GM08714 (cell line): ENCODE results near the gene NFKBIA.

Experiments used
- H3K4me3 ChIP-seq: fragments of 200-500 bp; sonication (Bioruptor generic); 2 replicates; pipeline ENCODE4 v1.5.1; 2014; ENCODE audit warnings: mild to moderate bottlenecking, low read length, inconsistent platforms
- ZNF274 ChIP-seq: IDR thresholded peaks from 2 replicates; pipeline ENCODE4 v1.6.1; 2012; ENCODE audit warnings: mild to moderate bottlenecking, low read depth, low read length

The NFKBIA gene

DNA sequence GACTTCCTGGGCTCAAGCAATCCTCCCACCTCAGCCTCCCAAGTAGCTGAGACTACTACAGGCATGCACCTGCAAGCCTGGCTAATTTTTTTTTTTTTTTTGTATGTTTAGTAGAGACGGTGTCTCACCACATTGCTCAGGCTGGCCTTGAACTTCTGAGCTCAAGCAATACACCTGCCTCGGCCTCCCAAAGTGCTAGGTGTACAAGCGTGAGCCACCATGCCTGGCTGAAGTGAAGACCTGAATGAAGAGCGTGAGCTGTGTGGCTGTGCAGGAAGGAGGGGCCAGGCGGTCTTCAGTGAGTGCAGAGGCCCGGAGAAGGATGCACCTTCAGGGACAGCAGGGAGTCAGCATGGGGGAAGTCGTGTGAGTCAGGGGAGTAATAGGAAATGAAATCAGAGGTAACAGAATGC is 14.9 kb upstream of the NFKBIA start:
- TF ChIP-seq ZNF274, result no peak
- no peak overlapping the region for H3K4me3 ChIP-seq

DNA sequence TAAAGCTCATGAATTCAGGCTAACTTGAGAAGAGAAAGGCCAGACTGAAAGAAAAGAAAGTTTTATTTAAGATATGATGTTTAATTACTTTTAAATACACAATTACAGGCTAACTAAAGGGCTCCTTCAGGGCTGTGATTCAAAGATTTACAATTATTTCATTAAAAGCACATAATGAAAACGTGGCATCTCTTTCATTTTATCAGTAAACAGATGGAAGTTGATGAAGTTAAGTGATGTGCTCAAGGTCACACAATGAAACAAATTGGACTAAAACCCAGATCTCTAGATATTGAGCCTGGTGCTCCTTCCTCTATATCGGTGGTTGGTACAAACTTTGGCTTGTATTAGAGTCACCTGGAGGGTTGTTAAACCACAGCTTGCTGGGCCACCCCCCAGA is 13.5 kb upstream of the NFKBIA start:
- no peak for TF ChIP-seq ZNF274
- H3K4me3 ChIP-seq, result no peak overlapping the region

DNA sequence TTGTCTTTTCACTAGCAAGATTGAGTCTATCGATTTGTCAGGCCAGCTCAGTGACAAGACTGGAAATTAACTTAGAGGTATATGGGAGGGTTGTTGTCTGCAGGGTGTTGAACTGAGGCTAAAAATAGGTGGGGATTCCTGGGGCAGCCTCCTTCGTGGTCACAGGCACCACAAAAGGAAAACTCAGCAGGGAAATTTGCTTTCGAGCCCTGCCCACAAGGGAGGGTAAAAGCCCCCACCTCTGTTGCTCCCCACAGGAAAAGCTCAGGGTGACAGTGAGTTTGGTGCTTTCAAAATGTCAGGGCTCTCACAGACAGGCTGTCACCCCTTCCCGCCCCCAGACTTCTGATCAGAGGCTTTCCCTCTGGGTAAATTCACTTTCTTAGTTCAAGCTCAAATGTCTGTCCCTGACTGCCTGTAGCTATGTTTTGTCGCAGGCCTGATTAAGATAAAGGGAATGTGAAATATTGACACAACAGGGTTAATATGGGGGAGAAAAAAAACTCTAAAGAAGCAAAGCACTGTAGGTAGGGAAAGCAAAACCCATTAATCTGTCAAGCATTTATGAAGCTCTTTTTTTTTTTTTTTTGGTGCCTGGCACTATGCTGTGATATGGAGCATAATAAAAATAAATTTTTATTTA is 11.7 kb upstream of the NFKBIA start:
- no peak overlapping the region for H3K4me3 ChIP-seq
- no peak for TF ChIP-seq ZNF274

DNA sequence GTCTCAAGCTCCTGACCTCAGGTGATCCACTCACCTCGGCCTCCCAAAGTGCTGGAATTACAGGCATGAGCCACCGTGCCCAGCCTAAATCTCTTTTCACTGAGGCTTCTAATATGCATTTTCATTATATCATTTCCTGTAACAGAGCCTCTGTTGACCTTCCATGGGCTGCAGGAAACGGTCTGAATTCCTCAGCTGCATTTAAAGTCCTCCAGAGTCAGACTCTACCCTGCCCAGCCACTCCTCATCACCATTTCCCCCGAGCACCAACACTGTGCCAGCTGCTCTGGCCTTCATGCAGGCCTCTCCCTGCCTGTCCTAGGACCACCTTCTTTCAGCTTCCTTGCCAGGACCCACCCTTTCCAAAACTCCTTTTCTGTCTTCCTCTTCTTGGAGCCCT is 9.8 kb upstream of the NFKBIA start:
- H3K4me3 ChIP-seq, result no peak overlapping the region
- no peak for TF ChIP-seq ZNF274

DNA sequence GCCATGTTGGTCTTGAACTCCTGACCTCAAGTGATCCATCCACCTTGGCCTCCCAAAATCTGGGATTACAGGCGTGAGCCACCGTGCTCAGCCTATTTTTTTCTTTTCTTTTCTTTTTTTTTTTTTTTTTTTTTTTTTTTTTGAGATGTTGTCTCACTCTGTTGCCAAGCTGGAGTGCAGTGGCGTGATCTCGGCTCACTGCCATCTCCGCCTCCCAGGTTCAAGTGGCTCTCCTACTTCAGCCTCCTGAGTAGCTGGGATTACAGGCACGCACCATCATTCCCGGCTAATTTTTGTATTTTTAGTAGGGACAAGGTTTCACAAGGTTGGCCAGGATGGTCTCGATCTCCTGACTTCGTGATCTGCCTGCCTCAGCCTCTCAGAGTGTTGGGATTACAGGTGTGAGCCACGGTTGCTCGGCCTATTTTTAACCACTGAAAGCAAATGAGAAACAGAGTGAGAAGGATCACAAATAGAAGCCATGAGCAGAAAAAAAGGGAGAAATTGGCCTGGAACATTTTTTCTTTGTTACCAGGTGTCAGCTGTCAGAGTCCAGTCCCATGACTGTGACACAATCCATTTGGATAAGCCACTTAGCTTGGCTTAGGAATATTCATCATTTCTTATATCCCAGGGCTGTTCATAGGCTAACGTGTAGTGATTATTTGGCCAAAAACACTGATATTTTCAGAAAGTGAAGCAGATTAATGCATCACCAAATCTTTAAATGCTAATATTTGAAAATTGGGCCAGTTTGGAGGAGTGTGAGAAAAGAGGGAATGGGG is 7.9 kb upstream of the NFKBIA start:
- no peak overlapping the region for H3K4me3 ChIP-seq
- no peak for TF ChIP-seq ZNF274

DNA sequence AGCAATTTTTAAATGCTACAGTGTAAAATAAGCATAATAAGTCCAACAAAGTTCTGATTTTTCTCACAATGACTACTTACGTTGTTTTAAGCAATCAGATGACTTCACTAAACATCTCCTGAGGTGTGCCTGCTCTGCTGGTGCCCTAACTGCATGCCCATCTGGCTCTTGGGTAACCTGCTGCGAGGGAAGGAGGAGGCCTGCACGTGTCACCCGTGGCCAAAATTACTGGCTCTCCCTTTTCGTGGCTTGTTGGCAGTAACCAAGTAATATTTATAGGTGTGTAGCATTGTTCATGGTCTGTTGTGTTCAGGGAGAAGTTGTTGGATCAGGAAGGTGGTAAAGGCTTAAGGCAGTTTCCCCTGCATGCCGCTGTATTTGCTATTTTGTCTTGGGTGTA is 6.3 kb upstream of the NFKBIA start:
- H3K4me3 ChIP-seq, result no peak overlapping the region
- TF ChIP-seq ZNF274, result no peak

DNA sequence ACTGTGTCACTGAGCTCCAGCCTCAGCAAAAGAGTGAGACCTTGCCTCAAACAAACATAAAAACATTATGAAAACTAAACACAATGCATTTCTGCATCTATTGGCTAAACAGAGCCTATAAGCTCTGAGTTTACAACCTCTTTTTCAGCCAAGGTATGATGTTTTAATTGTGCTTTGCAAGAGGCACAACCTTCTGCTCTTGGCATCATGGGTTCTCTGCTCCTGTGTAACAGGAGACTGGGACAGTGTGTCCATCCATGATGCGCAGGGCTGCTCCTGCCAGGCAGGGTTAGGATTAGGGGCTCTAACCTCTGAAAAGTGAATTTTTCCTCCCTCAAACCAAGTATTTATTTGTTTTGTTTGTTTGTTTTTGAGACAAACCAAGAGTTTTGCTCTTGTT is 5.0 kb upstream of the NFKBIA start:
- TF ChIP-seq ZNF274, result no peak
- H3K4me3 ChIP-seq, result no peak overlapping the region

DNA sequence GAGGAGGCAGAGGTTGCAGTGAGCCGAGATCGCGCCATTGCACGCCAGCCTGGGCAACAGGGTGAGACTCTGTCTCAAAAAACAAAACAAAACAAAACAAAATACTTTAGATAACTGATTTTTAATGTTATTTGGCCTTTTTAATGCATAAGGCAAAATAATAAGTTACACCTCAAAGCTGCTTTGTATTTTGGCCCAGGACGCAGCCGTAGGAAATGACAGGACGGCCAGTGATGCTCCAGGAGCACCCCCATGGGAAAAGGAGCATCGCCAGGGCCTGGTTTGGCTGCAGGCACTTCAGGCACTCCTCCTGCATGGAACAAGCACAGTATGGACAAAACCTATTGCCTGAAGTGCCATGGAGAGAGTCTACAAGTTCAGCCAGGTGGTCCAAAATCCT is 3.5 kb upstream of the NFKBIA start:
- H3K4me3 ChIP-seq, result no peak overlapping the region
- TF ChIP-seq ZNF274, result no peak

DNA sequence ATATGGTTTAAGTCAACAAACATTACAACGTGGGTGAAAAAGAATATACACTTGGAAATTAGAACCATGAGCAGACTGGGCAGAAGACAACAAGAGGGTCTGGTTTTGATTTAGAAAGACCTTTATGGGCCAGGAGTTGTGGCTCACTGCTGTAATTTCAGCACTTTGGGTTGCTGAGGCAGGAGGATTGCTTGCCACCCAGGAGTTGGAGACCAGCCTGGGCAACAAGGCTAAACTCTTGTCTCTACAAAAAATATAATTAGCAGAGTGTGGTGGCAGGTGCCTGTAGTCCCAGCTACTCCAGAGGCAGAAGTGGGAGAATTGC is 2.7 kb upstream of the NFKBIA start:
- H3K4me3 ChIP-seq, result no peak overlapping the region
- no peak for TF ChIP-seq ZNF274

DNA sequence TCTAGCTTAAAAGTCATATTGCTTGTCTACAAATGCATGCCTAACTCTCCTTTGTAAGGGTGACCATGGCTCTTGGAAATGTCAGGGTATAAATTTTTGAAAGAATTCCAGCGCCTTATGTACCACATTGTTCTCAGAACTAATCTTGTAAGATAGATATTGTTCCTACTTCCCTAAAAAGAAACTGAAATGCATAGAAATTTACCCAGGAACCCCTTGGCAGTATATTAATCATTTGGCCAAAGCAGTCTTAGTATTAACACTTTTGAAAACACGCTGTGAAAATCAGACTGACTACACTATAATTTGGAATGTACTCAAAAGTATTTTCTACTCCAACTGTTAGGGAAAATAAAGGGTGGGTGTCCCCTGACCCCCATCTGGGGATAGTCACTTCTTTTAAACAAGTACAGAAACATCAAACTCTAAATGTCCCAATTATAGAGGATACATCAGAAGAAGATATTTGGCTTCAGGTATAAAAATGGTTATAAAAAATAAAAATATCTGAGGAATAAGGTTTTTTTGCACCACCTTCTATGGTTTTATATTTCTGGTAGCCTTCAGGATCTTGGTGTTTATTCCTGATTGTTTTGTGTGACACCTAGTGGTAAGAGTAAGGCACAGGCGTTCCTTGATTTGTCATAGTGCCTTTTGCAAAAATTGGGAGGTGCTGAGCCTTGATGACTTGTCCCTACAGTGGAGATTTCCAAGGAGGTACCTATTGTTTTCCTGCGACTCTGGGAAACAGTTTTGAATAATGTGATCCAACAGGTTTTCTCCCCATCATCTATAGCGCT is 2.2 kb upstream of the NFKBIA start:
- TF ChIP-seq ZNF274, result no peak
- no peak overlapping the region for H3K4me3 ChIP-seq

DNA sequence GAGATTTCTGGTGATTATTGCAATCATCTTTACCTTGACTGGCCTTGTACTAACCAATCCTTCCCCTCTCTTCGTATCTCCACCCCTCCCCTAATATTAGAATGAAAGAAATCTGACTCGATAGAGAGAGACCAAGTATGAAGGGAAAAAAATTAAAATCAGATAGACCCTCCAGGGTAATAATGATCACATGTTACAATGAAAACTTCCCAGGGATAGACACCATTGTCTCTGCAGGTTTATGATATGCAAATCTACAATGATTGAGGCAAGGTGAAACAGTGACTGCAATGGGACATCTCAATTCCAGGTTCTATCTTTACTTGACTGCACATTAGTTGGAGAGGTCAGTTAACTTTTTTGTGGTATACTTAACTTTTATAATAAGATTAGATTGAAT is 1.5 kb upstream of the NFKBIA start:
- TF ChIP-seq ZNF274, result no peak

DNA sequence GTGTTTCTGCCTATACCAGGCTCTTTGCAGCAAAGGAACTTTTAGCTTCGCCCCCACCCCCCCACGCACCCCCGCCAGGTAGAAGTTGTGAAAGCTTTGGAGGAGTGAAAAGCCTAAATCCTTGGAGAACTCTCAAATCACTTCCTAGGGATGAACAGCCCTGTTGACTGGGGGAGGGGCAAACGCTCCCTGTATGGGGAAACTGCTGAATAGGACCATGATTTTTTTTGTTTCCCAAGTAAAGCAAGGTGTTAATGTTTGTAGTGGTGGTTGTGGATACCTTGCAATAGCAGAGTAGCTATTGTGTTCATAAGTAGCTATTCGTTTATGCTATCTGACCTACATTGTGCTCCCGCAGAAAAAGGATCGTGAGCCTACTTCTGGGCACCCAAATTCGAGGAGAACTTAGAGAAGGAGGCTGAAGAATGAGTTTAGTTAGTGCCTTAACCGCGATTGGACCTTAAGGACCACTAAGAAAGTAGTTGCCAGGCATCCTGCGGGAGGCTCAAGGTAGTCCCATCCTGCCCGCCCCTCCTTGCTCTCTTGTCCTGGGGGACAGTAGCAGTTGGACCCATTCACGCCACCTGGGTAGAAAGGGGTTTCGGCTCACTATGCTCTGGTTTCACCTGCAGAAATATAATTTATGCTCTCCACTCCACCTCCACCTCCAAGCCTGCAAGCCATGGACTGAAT is 901 bp upstream of the NFKBIA start:
- TF ChIP-seq ZNF274, result no peak
- H3K4me3 ChIP-seq, result peak overlapping the region; percentile 55; the same call in 1 of the 2 replicates

More for the DNA sequence above, 1.5 kb upstream of the NFKBIA start:
- H3K4me3 ChIP-seq, result no peak overlapping the region; the same call in 1 of the 2 replicates

DNA sequence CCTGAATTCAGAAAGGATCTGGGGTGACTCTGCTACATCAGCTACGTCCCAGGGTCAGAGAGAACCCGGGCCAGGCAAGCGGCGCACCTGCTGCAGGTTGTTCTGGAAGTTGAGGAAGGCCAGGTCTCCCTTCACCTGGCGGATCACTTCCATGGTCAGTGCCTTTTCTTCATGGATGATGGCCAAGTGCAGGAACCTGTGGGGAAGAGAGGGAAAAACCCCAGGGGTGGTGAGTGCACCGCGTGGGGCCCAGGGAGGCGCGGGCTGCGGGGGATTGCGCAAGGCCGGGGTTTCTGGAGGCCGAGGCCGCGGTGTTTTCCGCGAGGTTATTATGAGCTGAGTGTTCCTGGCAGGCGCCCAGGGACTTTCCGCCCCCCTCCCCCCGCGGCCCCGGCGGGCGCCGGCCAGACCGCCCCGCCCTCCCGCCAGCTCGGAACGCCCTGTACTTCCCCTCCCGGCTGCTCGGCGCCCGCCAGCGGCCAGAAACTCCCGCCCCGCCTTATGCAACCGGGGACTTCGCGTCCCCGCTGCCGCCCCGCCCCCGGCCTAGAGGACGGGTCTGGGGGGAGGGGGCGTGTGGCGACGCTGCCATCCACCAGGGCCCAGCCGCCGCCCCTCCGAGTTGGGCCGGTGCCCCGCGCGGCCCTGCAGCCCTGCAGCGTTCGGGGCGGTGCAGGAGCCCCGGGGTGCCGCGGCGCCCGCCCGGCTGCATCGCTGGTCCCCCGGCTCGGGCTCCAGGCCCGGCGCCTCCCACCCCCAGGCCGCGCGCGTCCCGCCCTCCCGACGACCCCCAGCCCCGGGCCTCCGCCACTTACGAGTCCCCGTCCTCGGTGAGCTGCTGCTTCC is 723 bp downstream of the NFKBIA start:
- TF ChIP-seq ZNF274, result no peak
- H3K4me3 ChIP-seq, result peak overlapping the region; percentile 91
